ENCODE measurements around the gene C1orf87.

Gene C1orf87, protein sequence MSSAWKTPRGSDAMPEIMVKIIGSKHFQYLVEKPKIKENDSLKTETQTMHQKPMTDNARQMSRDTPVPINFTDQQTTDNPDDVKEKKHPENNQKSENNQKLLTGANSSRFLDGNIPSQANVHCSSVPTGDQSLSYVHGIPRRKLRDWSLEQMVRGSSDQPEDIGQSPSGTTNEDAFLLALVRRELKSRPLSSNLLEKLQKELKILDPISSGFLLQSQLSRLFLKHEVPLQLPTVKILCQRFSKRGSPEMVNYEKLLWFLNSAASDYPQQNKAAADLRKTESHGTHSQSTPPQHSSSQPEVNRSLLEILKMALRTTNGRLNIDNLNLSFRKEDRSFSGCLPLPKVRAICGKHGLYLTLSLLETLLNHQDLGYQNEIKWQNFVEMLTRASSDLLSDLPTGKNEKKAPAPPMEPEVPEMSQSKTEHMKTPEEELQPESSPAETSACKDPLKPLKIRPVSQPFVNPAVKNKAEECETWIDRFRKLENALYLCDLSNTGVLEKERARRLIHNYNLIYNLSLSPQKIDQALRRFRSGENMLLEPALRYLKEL

DNA sequence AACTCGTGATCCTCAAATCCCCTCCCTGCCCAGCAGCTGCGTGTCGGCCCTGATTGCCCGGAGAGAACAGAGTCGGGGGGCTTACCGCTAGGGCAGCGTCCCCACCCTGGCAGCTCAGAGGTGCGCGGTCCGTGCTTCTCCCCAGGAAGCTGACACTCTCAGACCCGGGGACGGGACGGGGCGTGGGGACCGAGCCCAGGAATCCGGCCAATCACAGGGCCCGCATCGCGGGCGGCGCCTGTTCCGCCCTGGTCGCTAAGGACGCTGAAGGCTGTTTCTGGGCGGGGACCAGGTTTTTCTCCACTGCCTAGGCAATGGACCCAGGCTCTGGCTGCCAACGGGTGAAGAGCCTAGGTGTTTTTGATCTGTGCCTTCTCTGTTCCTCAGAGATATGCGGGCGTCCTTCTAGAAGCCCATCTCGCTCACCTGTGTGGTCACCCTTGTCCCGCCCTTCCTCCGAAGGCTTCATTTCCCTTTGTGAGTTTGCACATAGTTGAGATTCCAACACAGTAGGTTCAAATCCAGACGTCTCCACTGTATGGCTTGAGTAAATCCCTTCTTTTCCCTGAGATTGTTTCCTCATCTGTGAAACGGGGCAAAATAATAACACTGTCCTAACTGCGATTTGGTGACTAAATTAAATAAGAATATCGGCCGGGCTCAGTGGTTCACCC, at the start of gene C1orf87:
TSS of gene C1orf87 (minus strand) at position 166 of the 674 bp plus-strand sequence. CDS start 1,127 bp downstream, outside the sequence.
- TF ChIP-seq GATA3 (IDR thresholded peaks at IDR 0.05; ENCODE audit: low read depth, low read length) = no peak
- no peak for TF ChIP-seq GATA2 (IDR thresholded peaks at IDR 0.05; ENCODE audit: low read depth, low read length)

DNA sequence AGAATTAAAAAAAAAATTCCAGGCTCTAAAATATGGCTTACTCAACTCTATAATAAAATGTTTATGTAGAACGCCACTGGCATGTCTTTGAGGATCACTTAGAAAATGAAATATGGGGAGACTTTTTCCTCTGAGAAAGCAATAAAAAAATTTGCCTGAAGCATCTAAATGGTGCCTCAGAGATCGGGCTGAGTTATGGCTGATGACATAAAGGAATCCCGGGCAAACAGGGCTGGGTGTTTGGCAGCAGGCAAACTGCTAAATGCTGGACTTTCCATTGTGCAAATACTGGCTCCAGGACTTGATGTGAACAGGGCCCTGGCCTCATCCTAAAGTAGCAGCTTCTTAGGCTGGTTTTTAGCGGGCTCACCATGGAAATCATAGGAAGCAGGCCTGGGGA, 44.5 kb upstream of the C1orf87 start:
- TF ChIP-seq GATA3 (IDR thresholded peaks at IDR 0.05; ENCODE audit: low read depth, low read length) = no peak
- no peak for TF ChIP-seq GATA2 (IDR thresholded peaks at IDR 0.05; ENCODE audit: low read depth, low read length)

DNA sequence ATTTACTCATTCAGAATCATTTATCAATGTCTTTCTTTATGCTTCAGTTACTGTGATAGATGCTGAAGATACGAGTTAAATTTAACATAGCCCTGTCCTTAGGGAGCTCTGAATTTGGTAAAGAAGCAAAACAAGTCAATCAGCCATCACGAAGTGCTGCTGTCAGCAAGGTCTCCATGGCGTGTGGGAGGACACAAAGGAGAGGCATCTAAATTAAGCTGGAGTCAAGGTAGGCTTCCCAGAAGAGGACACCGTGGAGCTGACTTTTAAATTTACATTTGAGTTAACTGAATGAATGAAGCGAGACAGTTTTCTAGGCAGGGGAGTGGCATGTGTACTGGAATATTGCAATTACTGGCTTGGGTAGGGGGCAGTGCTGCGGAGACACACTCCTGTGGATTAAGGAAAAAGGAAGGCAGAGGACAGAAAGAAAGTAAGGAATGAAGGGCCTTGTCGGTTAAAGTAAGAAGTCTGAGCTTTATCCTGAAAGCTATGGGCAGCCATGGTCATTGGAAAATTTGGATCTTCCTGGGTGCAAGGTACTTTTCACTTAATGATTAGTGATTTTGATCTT, 41.3 kb upstream of the C1orf87 start:
- no peak for TF ChIP-seq GATA3 (IDR thresholded peaks at IDR 0.05; ENCODE audit: low read depth, low read length)
- TF ChIP-seq GATA2 (IDR thresholded peaks at IDR 0.05; ENCODE audit: low read depth, low read length) = no peak

DNA sequence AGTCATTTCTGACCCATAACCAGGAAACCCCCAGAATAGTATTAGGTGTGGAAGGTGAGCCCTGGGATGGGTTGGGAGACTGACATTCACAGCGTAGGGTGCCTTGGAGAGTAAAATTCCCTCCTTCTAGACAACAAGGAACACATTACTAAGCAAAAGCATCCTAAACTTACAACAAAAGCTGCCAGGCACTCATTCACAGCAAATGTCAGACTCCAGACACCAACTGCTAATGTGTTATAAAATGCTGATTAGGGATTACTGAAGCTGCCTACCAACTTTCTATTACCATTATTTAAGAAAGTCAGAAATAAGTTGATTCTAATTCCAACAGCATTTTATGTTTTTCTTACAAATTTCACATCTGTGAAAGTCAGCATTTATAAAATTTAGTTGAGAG, 40.0 kb upstream of the C1orf87 start:
- TF ChIP-seq GATA2 (IDR thresholded peaks at IDR 0.05; ENCODE audit: low read depth, low read length) (no peak), GATA3 (IDR thresholded peaks at IDR 0.05; ENCODE audit: low read depth, low read length) (no peak)

DNA sequence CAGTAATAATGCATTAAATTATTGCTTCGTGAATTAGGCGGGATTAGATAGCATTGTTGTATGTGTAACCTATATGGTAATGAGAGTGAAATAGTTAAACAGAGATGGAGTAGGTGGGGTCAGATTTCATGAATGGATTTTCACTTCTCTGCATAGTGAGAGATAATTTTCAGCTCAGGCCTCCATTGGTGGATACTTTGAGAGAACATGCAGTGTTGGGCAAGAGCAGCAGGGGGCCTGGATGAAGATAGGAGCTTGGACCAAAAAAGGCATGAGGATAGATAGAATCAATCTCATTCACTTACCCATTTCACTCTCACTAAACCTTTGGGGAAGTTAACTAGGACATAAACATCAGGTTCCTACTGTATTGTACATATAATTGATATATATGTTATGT, 39.5 kb upstream of the C1orf87 start:
- TF ChIP-seq GATA2 (IDR thresholded peaks at IDR 0.05; ENCODE audit: low read depth, low read length) = no peak
- no peak for TF ChIP-seq GATA3 (IDR thresholded peaks at IDR 0.05; ENCODE audit: low read depth, low read length)

DNA sequence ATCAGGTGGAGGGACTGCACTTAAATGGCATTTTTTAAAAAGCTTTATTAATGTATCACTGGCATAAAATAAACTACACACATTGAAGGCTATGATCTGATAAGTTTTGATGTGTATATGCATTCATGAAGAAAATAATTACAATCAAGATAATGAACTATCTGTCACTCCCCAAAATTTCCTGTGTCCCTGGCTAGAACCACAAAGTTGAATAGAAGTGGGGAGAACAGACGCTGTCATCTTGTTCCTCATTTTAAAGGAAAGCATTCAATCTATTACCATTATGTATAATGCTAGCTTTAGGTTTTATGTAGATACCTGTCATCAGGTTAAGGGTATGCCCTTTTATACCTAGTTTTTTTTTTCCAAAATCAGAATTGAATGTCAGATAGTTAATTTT, 38.1 kb upstream of the C1orf87 start:
- TF ChIP-seq GATA3 (IDR thresholded peaks at IDR 0.05; ENCODE audit: low read depth, low read length) (no peak), GATA2 (IDR thresholded peaks at IDR 0.05; ENCODE audit: low read depth, low read length) (no peak)

DNA sequence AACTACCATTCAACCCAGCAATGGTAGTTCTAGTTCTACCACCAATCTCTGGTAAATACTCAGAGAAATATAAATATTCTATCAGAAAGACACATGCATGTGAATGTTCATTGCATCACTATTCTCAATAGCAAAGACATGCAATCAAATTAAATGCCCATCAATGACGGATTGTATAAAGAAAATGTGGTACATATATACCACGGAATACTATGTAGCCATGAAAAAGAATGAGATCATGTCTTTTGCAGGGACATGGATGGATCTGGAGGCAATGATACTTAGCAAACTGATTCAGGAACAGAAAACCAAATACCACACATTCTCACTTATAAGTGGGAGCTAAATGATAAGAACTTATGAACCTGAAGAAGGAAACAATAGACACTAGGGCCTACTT, 37.5 kb upstream of the C1orf87 start:
- no peak for TF ChIP-seq GATA3 (IDR thresholded peaks at IDR 0.05; ENCODE audit: low read depth, low read length)
- no peak for TF ChIP-seq GATA2 (IDR thresholded peaks at IDR 0.05; ENCODE audit: low read depth, low read length)

DNA sequence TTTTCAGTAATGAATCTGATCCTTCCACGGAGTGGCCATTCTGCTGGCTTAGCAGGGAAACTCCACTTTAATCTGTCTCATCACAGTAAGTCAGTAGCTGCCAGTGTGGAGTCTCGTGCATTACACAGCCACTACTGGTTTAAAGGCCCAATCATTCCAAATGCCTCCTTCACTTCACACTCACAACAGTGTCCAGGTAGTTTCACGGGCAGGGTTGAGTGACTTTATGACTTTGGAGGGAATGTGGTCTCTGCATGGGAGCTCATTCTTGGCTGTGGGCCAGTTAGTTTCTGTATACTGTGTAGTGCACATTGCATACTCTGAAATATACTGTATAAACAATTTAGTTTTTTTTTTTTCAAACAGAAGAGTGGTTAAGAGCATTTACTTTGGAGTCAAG, 34.6 kb upstream of the C1orf87 start:
- TF ChIP-seq GATA2 (IDR thresholded peaks at IDR 0.05; ENCODE audit: low read depth, low read length) (no peak), GATA3 (IDR thresholded peaks at IDR 0.05; ENCODE audit: low read depth, low read length) (no peak)

DNA sequence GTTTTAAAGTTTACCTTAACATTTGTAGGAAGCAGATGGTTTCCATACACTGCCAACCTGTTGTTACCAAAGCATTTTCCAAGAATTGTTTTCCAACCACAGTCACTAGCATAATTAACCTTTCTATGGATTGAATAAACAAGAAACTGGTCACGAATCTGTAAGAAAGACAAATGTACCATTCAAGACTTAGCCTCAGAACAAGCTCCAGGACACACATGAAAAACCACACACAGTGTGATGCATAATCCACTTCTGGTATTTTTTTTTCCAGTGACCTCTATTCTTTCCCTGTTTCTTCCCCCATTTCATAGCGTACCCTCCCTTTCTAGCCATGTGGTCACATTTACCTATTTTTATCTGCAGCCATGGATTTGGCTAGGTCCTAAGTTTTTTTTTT, 29.6 kb upstream of the C1orf87 start:
- no peak for TF ChIP-seq GATA2 (IDR thresholded peaks at IDR 0.05; ENCODE audit: low read depth, low read length)
- TF ChIP-seq GATA3 (IDR thresholded peaks at IDR 0.05; ENCODE audit: low read depth, low read length) = no peak

DNA sequence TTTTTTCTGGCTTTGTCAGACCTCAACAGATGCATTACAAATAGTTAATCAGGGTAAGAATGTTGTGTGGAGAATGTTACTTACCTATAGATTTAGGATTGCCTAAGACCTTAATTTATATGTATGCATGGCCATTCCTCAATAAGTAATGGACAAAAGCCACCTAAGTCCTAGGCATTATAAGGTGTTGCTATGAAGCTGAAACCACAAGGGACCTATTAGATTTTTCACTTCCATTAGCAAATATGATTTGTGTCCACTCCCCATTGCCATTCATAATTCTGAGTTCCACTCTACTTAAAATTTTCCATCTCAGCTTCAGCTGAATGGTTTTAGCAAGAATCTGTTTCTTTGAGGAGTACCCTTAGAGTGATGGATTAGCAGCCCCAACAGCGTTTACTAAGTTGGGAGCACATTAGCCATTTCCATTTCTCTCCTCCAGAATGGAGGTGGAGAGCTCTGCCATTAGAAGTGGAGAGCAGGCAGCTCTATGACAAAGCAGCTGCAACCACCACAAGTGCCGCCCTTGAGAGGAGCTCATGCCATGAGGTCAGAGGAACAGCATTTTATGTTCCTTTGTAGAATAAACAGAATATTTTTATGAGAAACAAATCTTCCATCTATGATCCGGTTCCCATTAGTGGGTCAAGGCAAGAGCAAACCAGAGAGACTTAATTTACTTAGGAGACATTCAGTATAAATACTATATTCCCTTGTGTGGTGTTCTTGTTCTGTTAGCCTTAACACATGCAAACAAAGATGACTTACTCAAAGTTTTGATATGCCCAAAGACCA, 28.9 kb upstream of the C1orf87 start:
- TF ChIP-seq GATA2 (IDR thresholded peaks at IDR 0.05; ENCODE audit: low read depth, low read length) (no peak), GATA3 (IDR thresholded peaks at IDR 0.05; ENCODE audit: low read depth, low read length) (no peak)

DNA sequence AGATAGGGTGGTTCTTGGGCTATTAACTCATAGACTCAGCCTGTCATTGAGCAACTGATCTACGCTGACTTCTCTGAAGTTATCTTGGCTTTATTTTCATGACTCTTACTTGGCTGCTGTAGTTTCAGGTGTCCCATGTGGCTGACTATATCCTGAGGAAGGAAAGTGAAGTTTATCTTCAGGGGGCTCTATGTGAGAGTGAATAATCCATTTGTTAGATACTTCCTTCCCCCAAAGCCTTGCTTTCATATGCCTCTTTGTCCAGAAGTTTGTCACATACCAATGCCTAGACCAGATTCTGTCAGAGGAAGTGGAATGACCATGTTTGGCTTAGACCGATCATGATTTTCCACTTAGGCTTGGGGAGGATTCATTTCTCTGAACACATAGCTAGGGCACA, 27.9 kb upstream of the C1orf87 start:
- no peak for TF ChIP-seq GATA3 (IDR thresholded peaks at IDR 0.05; ENCODE audit: low read depth, low read length)
- TF ChIP-seq GATA2 (IDR thresholded peaks at IDR 0.05; ENCODE audit: low read depth, low read length) = no peak

DNA sequence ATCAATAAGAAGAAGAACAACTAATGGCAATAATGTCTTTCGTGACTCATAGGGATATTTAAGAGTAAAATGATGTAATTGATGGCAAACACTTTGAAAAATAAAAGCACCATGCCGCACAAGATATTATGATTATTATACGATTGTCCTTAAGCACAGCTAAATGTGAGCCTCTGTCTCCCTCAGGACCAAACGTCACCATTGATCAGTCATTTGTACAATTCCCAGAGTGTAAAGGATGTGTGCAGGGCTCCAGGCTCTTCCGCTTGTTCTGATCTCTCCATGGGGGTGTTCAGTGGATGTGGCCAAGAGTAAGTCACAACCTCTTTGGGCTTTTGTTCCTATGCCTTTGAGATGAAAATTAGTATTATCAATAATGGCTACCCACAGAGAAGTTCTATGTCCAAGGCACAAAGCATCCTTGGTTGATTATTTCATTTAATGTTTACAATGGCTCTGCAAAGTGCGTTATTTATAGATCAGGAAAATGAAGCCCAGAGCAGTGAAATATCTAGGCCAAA, 17.7 kb upstream of the C1orf87 start:
- TF ChIP-seq GATA3 (IDR thresholded peaks at IDR 0.05; ENCODE audit: low read depth, low read length) (no peak), GATA2 (IDR thresholded peaks at IDR 0.05; ENCODE audit: low read depth, low read length) (no peak)

DNA sequence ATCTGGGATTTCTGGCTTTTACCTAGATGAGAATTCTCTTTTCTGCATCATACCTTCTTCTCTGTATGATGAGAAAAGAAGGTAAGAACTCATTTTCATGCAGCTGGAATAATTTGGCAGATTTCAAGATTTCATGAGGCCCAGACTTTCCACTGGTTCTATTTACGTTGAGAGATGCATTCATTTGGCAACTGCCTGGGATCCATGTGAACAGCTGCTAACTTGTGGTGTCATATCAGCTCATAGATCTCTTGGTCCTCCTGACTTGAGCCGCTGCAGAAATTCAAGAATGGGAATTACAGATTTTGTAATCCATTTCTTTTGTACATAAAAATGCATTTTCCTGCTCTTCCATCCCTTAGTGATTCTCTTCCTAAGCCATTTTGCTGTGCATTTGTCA, 17.1 kb upstream of the C1orf87 start:
- TF ChIP-seq GATA2 (IDR thresholded peaks at IDR 0.05; ENCODE audit: low read depth, low read length) (peak; percentile 67), GATA3 (IDR thresholded peaks at IDR 0.05; ENCODE audit: low read depth, low read length) (no peak)

Data from SH-SY5Y (cell line).